GM12864 (cell line): ENCODE data around the gene HK3.

Source experiments
- DNase-seq: peaks from one replicate; pipeline ENCODE4 v3.0.0-alpha.2; 2011; ENCODE audit warnings: low read depth
- H3K4me3 ChIP-seq: 2 replicates; pipeline ENCODE4 v1.5.1; 2011; ENCODE audit warnings: mild to moderate bottlenecking, low read depth, low read length, control low read depth
- CTCF ChIP-seq: IDR thresholded peaks from 2 replicates; pipeline ENCODE4 v1.5.1; 2011; ENCODE audit warnings: low read depth, mild to moderate bottlenecking, moderate library complexity, low read length, control low read depth, inconsistent platforms; ENCODE audit errors: missing control alignments

The HK3 gene

DNA sequence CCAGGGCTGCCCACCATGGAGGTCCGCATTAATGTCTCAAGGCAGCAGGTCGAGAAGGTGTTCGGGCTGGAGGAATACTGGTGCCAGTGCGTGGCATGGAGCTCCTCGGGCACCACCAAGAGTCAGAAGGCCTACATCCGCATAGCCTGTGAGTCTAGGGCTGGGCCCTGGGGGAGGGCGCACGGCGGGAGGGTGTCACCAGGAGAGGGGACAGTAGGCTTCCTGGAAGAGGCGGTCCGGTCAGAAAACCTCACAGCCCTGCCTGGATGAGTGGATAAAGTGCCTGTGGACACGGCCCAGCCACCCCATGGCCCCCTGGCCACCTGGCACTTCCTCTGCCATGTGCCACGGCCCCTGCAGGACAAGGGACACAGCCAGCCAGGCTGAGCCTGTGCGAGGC lies 31.0 kb downstream of the HK3 start:
- H3K4me3 ChIP-seq, result no peak overlapping the region
- no peak for DNase-seq
- TF ChIP-seq CTCF, result no peak

GRCh38 chr5:176866707-176867310 lies 32.3 kb downstream of the HK3 start:
- TF ChIP-seq CTCF, result no peak
- H3K4me3 ChIP-seq, result no peak overlapping the region
- no peak for DNase-seq

DNA sequence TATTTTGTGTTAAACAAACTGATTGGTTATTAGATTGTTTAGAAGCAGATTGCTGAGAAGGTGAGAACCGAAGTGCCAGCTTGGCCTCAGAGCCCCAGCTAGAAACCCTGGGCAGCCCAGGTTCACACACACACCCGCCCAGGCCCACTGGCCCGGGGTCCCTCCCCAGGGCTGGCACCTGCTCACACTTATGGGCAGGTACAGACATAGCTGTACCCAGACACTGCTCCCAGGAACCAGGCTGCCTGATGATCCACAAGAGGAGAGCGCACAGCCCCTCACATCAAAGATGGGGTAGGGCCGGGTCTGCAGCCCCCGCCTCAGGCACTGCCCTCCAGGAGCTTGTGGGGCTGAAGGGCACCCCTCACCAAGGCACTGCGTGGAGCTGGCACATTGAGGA lies 33.2 kb downstream of the HK3 start:
- no peak for TF ChIP-seq CTCF

GRCh38 chr5:176864755-176865154 lies 34.4 kb downstream of the HK3 start:
- H3K4me3 ChIP-seq, result no peak overlapping the region
- TF ChIP-seq CTCF, result no peak
- DNase-seq, result no peak

More for the DNA sequence above, 33.2 kb downstream of the HK3 start:
- DNase-seq, result no peak
- no peak overlapping the region for H3K4me3 ChIP-seq

DNA sequence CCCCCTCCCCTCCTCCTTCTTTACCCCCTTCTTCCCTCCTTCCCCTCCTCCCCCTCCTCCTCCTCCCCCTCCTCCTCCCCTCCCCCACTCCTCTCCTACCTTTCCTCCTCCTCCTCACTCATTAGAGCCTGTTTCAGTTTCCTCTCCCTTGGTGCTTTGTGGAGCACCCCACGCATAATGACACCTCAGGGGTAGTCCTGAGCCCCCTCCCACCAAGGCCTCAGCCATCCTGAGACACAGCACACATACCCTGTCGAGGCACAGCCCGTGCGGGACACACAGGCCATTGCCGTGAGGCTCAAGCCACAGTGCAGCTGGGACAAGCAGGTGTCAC lies 35.4 kb downstream of the HK3 start:
- no peak for DNase-seq
- no peak for TF ChIP-seq CTCF
- H3K4me3 ChIP-seq, result no peak overlapping the region

- TF ChIP-seq CTCF, result no peak
- no peak for DNase-seq
- H3K4me3 ChIP-seq, result no peak overlapping the region
Measured at GRCh38 chr5:176863041-176863764, 35.9 kb downstream of the HK3 start.
